ENCODE data around the gene DRC1.
A peak's percentile ranks its signal among the peaks of the same experiment; 100 is the strongest.

Gene DRC1

DNA sequence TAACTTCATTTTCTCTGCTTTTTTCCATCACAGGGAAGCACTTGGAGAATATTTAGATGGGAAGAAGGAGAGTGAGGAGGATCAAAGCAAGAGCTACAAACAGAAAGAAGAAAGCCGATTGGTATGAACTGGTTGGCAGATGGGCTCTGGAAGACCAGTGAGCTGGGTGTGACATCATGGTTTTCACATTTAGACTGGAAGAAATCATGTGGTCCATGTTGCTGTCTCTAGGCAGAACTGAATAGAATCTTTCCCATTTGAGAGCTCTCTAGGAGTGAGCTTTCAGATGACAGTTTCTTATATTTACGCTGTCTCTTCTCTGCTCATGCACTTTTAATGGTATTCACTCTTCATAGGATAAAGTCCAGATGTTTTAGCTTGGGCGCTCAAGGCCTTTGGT lies 12.6 kb downstream of the DRC1 start:
- no peak overlapping the region for H3K23ac ChIP-seq (ENCODE audit: low read length)
- no peaks in the 10 kb centered on the region for H3K79me1 ChIP-seq (ENCODE audit: low read length)
- no peak overlapping the region for H4K8ac ChIP-seq (ENCODE audit: low read depth, low read length)
- no peak overlapping the region for H3K27ac ChIP-seq (ENCODE audit: low read depth, low read length)
- H3K36me3 ChIP-seq (ENCODE audit: control insufficient read depth, insufficient read depth, low read length): no peaks in the 10 kb centered on the region
- H2BK15ac ChIP-seq (replicated peaks; ENCODE audit: low read depth): no peak overlapping the region
- no peak overlapping the region for H3K4ac ChIP-seq (ENCODE audit: low read depth, low read length)
- no peaks in the 10 kb centered on the region for H3K27me3 ChIP-seq (ENCODE audit: insufficient read depth, low read length, poor library complexity)
- H3K18ac ChIP-seq (ENCODE audit: low read length): no peak overlapping the region
- no peaks in the 10 kb centered on the region for H3K4me1 ChIP-seq (ENCODE audit: control insufficient read depth, low read depth, low read length)
- WGBS (ENCODE audit: extremely low coverage, insufficient coverage, low lambda C conversion rate): no CpG with 5 or more reads among the region's 3 CpGs
- H4K5ac ChIP-seq (ENCODE audit: low read length): no peak overlapping the region
- no peak overlapping the region for H2BK5ac ChIP-seq (ENCODE audit: low read length)
- H3K79me2 ChIP-seq (ENCODE audit: control insufficient read depth, insufficient read depth, low read length): no peaks in the 10 kb centered on the region
- no peak overlapping the region for H2BK120ac ChIP-seq (ENCODE audit: low read depth, low read length)
- no peak overlapping the region for H3K4me2 ChIP-seq (ENCODE audit: low read length)
- no peak for DNase-seq
- H3K56ac ChIP-seq (ENCODE audit: low read length): no peak overlapping the region
- H2AK5ac ChIP-seq (ENCODE audit: low read length): no peak overlapping the region
- H3K9ac ChIP-seq (ENCODE audit: low read length): no peak overlapping the region
- no peak overlapping the region for H3K4me3 ChIP-seq (ENCODE audit: low read length)

DNA sequence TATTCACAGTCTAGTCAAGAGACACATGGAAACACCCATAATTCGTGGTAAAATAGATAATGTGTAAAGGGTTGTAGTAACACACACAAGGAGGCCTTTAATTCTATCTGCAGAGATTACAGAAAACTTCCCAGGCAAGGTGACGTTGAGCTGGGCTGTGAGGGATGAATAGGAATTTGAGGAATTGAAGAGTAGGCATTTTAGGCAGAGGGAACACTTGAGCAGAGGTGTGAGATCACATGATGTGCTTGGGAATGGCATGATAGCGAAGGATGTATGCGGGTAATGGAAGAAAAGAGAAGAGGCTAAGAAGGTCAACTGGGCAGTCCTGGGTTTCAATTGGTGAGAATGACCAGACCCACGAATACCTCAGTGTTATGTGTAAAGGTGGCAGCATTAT lies 20.2 kb downstream of the DRC1 start:
- no peak overlapping the region for H4K8ac ChIP-seq (ENCODE audit: low read depth, low read length)
- peak; percentile 80 for DNase-seq
- H3K4me2 ChIP-seq (ENCODE audit: low read length): no peak overlapping the region
- no peak overlapping the region for H2BK120ac ChIP-seq (ENCODE audit: low read depth, low read length)
- H3K9ac ChIP-seq (ENCODE audit: low read length): no peak overlapping the region
- no peak overlapping the region for H3K4me3 ChIP-seq (ENCODE audit: low read length)
- H2AK5ac ChIP-seq (ENCODE audit: low read length): no peak overlapping the region
- no peak overlapping the region for H3K4ac ChIP-seq (ENCODE audit: low read depth, low read length)
- no peaks in the 10 kb centered on the region for H3K79me2 ChIP-seq (ENCODE audit: control insufficient read depth, insufficient read depth, low read length)
- H3K36me3 ChIP-seq (ENCODE audit: control insufficient read depth, insufficient read depth, low read length): no peaks in the 10 kb centered on the region
- H2BK5ac ChIP-seq (ENCODE audit: low read length): no peak overlapping the region
- no CpG with 5 or more reads among the region's 5 CpGs for WGBS (ENCODE audit: extremely low coverage, insufficient coverage, low lambda C conversion rate)
- no peaks in the 10 kb centered on the region for H3K4me1 ChIP-seq (ENCODE audit: control insufficient read depth, low read depth, low read length)
- H4K5ac ChIP-seq (ENCODE audit: low read length): no peak overlapping the region
- H3K23ac ChIP-seq (ENCODE audit: low read length): no peak overlapping the region
- no peaks in the 10 kb centered on the region for H3K79me1 ChIP-seq (ENCODE audit: low read length)
- no peak overlapping the region for H3K27ac ChIP-seq (ENCODE audit: low read depth, low read length)
- H2BK15ac ChIP-seq (replicated peaks; ENCODE audit: low read depth): no peak overlapping the region
- no peak overlapping the region for H3K56ac ChIP-seq (ENCODE audit: low read length)
- no peaks in the 10 kb centered on the region for H3K27me3 ChIP-seq (ENCODE audit: insufficient read depth, low read length, poor library complexity)
- no peak overlapping the region for H3K18ac ChIP-seq (ENCODE audit: low read length)

DNA sequence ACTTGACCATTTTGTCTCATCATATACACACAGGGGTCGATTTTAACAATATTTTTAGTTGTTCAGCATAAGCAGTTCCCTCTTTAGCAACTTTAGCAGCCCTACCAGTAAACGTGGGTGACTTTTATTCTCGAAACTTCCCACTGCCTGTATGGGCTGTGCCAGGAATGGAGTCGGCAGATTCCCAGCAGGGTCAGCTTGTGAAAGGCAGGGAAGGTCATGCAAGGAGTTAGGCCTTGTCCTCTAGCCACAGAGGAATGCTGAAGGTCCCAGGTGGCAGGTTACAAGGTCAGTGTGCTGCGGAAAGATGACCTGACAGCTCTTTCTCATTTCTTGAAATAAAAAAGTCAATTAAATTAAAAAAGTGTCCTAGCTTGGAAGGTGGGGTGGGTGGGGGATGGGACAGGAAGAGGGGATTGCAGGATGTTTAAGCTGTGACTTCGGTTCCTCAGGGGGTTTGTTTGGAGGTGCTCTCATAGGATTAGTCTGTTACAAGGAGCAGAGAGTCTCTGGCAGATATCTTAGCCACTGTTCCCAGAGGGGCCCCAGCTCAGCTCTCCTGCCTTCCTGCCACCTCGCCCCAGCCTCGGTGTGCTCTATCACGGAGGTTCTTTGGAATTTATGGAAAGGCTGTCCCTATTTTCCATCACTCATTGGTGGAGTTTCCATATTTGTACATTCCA lies 21.4 kb downstream of the DRC1 start:
- H3K4me1 ChIP-seq (ENCODE audit: control insufficient read depth, low read depth, low read length): no peaks in the 10 kb centered on the region
- H3K79me1 ChIP-seq (ENCODE audit: low read length): no peaks in the 10 kb centered on the region
- H3K4me2 ChIP-seq (ENCODE audit: low read length): no peak overlapping the region
- H4K5ac ChIP-seq (ENCODE audit: low read length): no peak overlapping the region
- H3K18ac ChIP-seq (ENCODE audit: low read length): no peak overlapping the region
- peak; percentile 50 for DNase-seq
- no peak overlapping the region for H3K23ac ChIP-seq (ENCODE audit: low read length)
- WGBS (ENCODE audit: extremely low coverage, insufficient coverage, low lambda C conversion rate): no CpG with 5 or more reads among the region's 9 CpGs
- no peak overlapping the region for H2BK120ac ChIP-seq (ENCODE audit: low read depth, low read length)
- no peaks in the 10 kb centered on the region for H3K79me2 ChIP-seq (ENCODE audit: control insufficient read depth, insufficient read depth, low read length)
- H4K8ac ChIP-seq (ENCODE audit: low read depth, low read length): no peak overlapping the region
- no peak overlapping the region for H3K9ac ChIP-seq (ENCODE audit: low read length)
- H3K27me3 ChIP-seq (ENCODE audit: insufficient read depth, low read length, poor library complexity): no peaks in the 10 kb centered on the region
- H3K56ac ChIP-seq (ENCODE audit: low read length): no peak overlapping the region
- no peak overlapping the region for H2BK5ac ChIP-seq (ENCODE audit: low read length)
- no peaks in the 10 kb centered on the region for H3K36me3 ChIP-seq (ENCODE audit: control insufficient read depth, insufficient read depth, low read length)
- H2AK5ac ChIP-seq (ENCODE audit: low read length): no peak overlapping the region
- no peak overlapping the region for H3K4ac ChIP-seq (ENCODE audit: low read depth, low read length)
- no peak overlapping the region for H3K4me3 ChIP-seq (ENCODE audit: low read length)
- no peak overlapping the region for H2BK15ac ChIP-seq (replicated peaks; ENCODE audit: low read depth)
- no peak overlapping the region for H3K27ac ChIP-seq (ENCODE audit: low read depth, low read length)

DNA sequence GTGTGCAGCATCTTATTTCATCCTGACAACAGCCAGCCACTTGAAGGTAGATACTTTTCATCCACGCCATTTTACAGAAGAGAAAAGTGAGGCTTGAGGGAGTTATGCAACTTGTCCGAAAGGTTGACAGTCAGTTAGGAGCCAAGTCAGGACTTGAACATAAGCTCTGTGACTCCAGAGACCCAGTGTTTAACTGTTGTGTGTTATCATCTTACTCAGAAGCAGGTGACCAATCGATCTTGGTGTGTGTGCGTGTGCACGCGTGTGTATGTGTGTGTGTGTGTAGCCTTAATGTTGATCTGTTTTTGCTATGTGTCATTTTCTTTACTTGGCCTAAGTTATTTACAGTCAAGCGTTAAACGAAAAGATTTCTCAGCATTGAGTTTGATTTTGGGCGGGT lies 22.0 kb downstream of the DRC1 start:
- H3K4me1 ChIP-seq (ENCODE audit: control insufficient read depth, low read depth, low read length): no peaks in the 10 kb centered on the region
- no peaks in the 10 kb centered on the region for H3K79me1 ChIP-seq (ENCODE audit: low read length)
- no peak overlapping the region for H3K23ac ChIP-seq (ENCODE audit: low read length)
- no CpG with 5 or more reads among the region's 9 CpGs for WGBS (ENCODE audit: extremely low coverage, insufficient coverage, low lambda C conversion rate)
- H3K36me3 ChIP-seq (ENCODE audit: control insufficient read depth, insufficient read depth, low read length): no peaks in the 10 kb centered on the region
- no peak overlapping the region for H3K4me3 ChIP-seq (ENCODE audit: low read length)
- H3K4ac ChIP-seq (ENCODE audit: low read depth, low read length): no peak overlapping the region
- H2BK5ac ChIP-seq (ENCODE audit: low read length): no peak overlapping the region
- H2BK120ac ChIP-seq (ENCODE audit: low read depth, low read length): no peak overlapping the region
- H4K5ac ChIP-seq (ENCODE audit: low read length): no peak overlapping the region
- no peak overlapping the region for H3K4me2 ChIP-seq (ENCODE audit: low read length)
- DNase-seq: no peak
- H2AK5ac ChIP-seq (ENCODE audit: low read length): no peak overlapping the region
- H3K18ac ChIP-seq (ENCODE audit: low read length): no peak overlapping the region
- no peak overlapping the region for H3K9ac ChIP-seq (ENCODE audit: low read length)
- H3K79me2 ChIP-seq (ENCODE audit: control insufficient read depth, insufficient read depth, low read length): no peaks in the 10 kb centered on the region
- H2BK15ac ChIP-seq (replicated peaks; ENCODE audit: low read depth): no peak overlapping the region
- no peak overlapping the region for H3K56ac ChIP-seq (ENCODE audit: low read length)
- H3K27ac ChIP-seq (ENCODE audit: low read depth, low read length): no peak overlapping the region
- no peaks in the 10 kb centered on the region for H3K27me3 ChIP-seq (ENCODE audit: insufficient read depth, low read length, poor library complexity)
- no peak overlapping the region for H4K8ac ChIP-seq (ENCODE audit: low read depth, low read length)

DNA sequence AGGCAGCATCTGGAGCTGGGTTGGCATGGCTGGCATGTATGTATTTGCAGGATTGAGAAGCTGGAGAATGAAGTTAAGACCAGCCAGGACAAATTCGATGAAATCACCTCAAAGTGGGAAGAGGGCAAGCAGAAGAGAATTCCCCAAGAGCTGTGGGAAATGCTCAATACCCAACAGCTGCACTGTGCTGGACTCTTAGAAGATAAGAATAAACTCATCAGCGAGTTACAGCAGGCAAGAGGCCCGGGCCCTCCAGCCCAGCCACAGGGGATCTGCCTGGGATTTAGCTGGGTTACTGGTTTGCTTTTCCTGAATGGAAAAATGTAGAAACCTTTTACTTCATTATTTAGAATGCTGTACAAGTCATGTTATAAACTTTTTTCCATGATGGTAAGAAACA lies 22.5 kb downstream of the DRC1 start:
- Histone ChIP-seq H3K79me1 (ENCODE audit: low read length) (no peaks in the 10 kb centered on the region), H3K56ac (ENCODE audit: low read length) (no peak overlapping the region), H3K36me3 (ENCODE audit: control insufficient read depth, insufficient read depth, low read length) (no peaks in the 10 kb centered on the region), H2BK15ac (replicated peaks; ENCODE audit: low read depth) (no peak overlapping the region), H2BK120ac (ENCODE audit: low read depth, low read length) (no peak overlapping the region), H3K4me2 (ENCODE audit: low read length) (no peak overlapping the region), H3K4me3 (ENCODE audit: low read length) (no peak overlapping the region), H3K18ac (ENCODE audit: low read length) (no peak overlapping the region), H4K8ac (ENCODE audit: low read depth, low read length) (no peak overlapping the region), H3K79me2 (ENCODE audit: control insufficient read depth, insufficient read depth, low read length) (no peaks in the 10 kb centered on the region), H3K27me3 (ENCODE audit: insufficient read depth, low read length, poor library complexity) (no peaks in the 10 kb centered on the region), H3K4me1 (ENCODE audit: control insufficient read depth, low read depth, low read length) (no peaks in the 10 kb centered on the region), H2BK5ac (ENCODE audit: low read length) (no peak overlapping the region), H3K27ac (ENCODE audit: low read depth, low read length) (no peak overlapping the region), H3K9ac (ENCODE audit: low read length) (no peak overlapping the region), H2AK5ac (ENCODE audit: low read length) (no peak overlapping the region), H3K23ac (ENCODE audit: low read length) (no peak overlapping the region), H4K5ac (ENCODE audit: low read length) (no peak overlapping the region), H3K4ac (ENCODE audit: low read depth, low read length) (no peak overlapping the region)
- WGBS (ENCODE audit: extremely low coverage, insufficient coverage, low lambda C conversion rate): no CpG with 5 or more reads among the region's 3 CpGs
- no peak for DNase-seq

DNA sequence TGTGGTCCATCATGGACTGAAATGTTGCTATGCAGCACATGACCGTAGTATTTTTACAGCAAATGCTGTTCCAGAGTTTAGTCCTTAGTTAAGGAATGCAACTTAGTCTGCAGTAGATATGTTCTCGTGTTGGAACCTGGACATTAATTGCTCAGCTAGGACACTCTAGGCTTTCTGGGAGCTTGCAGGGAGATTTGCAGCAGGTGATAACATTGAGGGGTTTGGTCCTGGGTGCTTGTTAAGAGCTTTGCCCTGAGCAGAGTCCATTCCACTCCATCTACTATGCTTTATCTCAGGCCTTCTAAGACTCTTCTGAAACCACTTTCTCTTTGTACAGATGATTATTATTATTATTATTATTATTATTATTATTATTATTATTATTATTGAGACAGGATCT lies 27.1 kb downstream of the DRC1 start:
- Histone ChIP-seq H4K8ac (ENCODE audit: low read depth, low read length) (no peak overlapping the region), H3K27me3 (ENCODE audit: insufficient read depth, low read length, poor library complexity) (no peaks in the 10 kb centered on the region), H2AK5ac (ENCODE audit: low read length) (no peak overlapping the region), H2BK5ac (ENCODE audit: low read length) (no peak overlapping the region), H3K36me3 (ENCODE audit: control insufficient read depth, insufficient read depth, low read length) (no peaks in the 10 kb centered on the region), H3K4me3 (ENCODE audit: low read length) (no peak overlapping the region), H4K5ac (ENCODE audit: low read length) (no peak overlapping the region), H3K4me2 (ENCODE audit: low read length) (no peak overlapping the region), H3K79me1 (ENCODE audit: low read length) (no peaks in the 10 kb centered on the region), H3K27ac (ENCODE audit: low read depth, low read length) (no peak overlapping the region), H2BK120ac (ENCODE audit: low read depth, low read length) (no peak overlapping the region), H2BK15ac (replicated peaks; ENCODE audit: low read depth) (no peak overlapping the region), H3K79me2 (ENCODE audit: control insufficient read depth, insufficient read depth, low read length) (no peaks in the 10 kb centered on the region), H3K23ac (ENCODE audit: low read length) (no peak overlapping the region), H3K4me1 (ENCODE audit: control insufficient read depth, low read depth, low read length) (no peaks in the 10 kb centered on the region), H3K18ac (ENCODE audit: low read length) (no peak overlapping the region), H3K9ac (ENCODE audit: low read length) (no peak overlapping the region), H3K4ac (ENCODE audit: low read depth, low read length) (no peak overlapping the region), H3K56ac (ENCODE audit: low read length) (no peak overlapping the region)
- no CpG with 5 or more reads among the region's 2 CpGs for WGBS (ENCODE audit: extremely low coverage, insufficient coverage, low lambda C conversion rate)
- no peak for DNase-seq

Data from mesendoderm (in vitro differentiated cells).